GM21737 (cell line): ENCODE measurements around the gene GALE.
"Not testable (repeated sequence)": the region's sequence is repeated elsewhere in the genome, so short reads cannot be mapped to it uniquely, and the experiment has no call there.

Source experiments
- ATAC-seq: cut with Tn5 transposase; IDR thresholded peaks from one replicate; pipeline ENCODE4 v1.9.1; 2021; ENCODE audit warnings: mild to moderate bottlenecking, moderate library complexity; ENCODE audit not compliant: unreplicated experiment

GALE gene

GRCh38 chr1:23800400-23801337 is at the start of gene GALE:
GALE (minus strand) TSS chr1:23800754; CDS start chr1:23799007, 1,747 bp downstream.
- ATAC-seq, result peak; percentile 72

- no peak for ATAC-seq
Measured at GRCh38 chr1:23848673-23849616, 48.4 kb upstream of the GALE start.

- not testable (repeated sequence) for ATAC-seq
Measured at GRCh38 chr1:23847482-23848095, 47.0 kb upstream of the GALE start.

- no peak for ATAC-seq
Measured at GRCh38 chr1:23845163-23845562, 44.6 kb upstream of the GALE start.

- ATAC-seq, result no peak
Measured at GRCh38 chr1:23843644-23844043, 43.1 kb upstream of the GALE start.

GRCh38 chr1:23838401-23838866 is 37.9 kb upstream of the GALE start:
- peak; percentile 85 for ATAC-seq

GRCh38 chr1:23837908-23838307 is 37.4 kb upstream of the GALE start:
- no peak for ATAC-seq

- ATAC-seq, result no peak
Measured at GRCh38 chr1:23836037-23836436, 35.5 kb upstream of the GALE start.

- ATAC-seq, result not testable (repeated sequence)
Measured at GRCh38 chr1:23834156-23834555, 33.6 kb upstream of the GALE start.

- ATAC-seq, result no peak
Measured at GRCh38 chr1:23827717-23828116, 27.2 kb upstream of the GALE start.

GRCh38 chr1:23826590-23826989 is 26.0 kb upstream of the GALE start:
- ATAC-seq, result not testable (repeated sequence)

- no peak for ATAC-seq
Measured at GRCh38 chr1:23825762-23826522, 25.4 kb upstream of the GALE start.

GRCh38 chr1:23825076-23825761 is 24.7 kb upstream of the GALE start, which contains the start of gene HMGCL:
HMGCL (minus strand) TSS chr1:23825429; CDS start chr1:23825415, 14 bp downstream.
- peak; percentile 82 for ATAC-seq

- ATAC-seq, result no peak
Measured at GRCh38 chr1:23824711-23825075, 24.1 kb upstream of the GALE start.

- ATAC-seq, result no peak
Measured at GRCh38 chr1:23823767-23824166, 23.2 kb upstream of the GALE start.

GRCh38 chr1:23817633-23818032 is 17.1 kb upstream of the GALE start:
- no peak for ATAC-seq

GRCh38 chr1:23816906-23817305 is 16.4 kb upstream of the GALE start:
- no peak for ATAC-seq

- no peak for ATAC-seq
Measured at GRCh38 chr1:23816361-23816760, 15.8 kb upstream of the GALE start.

GRCh38 chr1:23814016-23814415 is 13.5 kb upstream of the GALE start:
- no peak for ATAC-seq
